22Rv1 (cell line): Measurements from ENCODE around the gene SNAPC5.
"Not testable (repeated sequence)": the region's sequence is repeated elsewhere in the genome, so short reads cannot be mapped to it uniquely, and the experiment has no call there.

Experiments
- ZFX ChIP-seq: fragments of 450-650 bp; IDR thresholded peaks from 2 replicates; pipeline ENCODE4 v1.6.1; 2017; ENCODE audit warnings: antibody characterized with exemption, borderline replicate concordance
- TF ChIP-seq, protein P1 (sequence below): fragments of 450-650 bp; IDR thresholded peaks from 2 replicates; pipeline ENCODE4 v1.5.1; 2017; ENCODE audit warnings: mild to moderate bottlenecking

DNA sequence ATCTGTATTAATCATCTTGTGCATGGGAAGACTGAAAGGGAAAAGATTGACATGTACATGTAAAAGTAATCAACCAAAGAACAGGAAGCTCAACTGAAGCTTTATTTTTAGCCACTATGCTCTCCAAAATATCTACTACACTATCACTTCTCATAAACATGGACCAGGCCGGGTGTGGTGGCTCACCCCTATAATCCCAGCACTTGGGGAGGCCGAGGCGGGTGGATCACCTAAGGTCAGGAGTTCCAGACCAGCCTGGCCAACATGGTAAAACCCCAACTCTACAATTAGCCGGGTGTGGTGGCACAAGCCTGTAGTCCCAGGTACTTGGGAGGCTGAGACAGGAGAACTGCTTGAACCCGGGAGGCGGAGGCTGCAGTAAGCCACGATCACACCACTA is 2.8 kb upstream of the SNAPC5 start:
- TF ChIP-seq, protein P1, sequence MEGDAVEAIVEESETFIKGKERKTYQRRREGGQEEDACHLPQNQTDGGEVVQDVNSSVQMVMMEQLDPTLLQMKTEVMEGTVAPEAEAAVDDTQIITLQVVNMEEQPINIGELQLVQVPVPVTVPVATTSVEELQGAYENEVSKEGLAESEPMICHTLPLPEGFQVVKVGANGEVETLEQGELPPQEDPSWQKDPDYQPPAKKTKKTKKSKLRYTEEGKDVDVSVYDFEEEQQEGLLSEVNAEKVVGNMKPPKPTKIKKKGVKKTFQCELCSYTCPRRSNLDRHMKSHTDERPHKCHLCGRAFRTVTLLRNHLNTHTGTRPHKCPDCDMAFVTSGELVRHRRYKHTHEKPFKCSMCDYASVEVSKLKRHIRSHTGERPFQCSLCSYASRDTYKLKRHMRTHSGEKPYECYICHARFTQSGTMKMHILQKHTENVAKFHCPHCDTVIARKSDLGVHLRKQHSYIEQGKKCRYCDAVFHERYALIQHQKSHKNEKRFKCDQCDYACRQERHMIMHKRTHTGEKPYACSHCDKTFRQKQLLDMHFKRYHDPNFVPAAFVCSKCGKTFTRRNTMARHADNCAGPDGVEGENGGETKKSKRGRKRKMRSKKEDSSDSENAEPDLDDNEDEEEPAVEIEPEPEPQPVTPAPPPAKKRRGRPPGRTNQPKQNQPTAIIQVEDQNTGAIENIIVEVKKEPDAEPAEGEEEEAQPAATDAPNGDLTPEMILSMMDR = not testable (repeated sequence)
- TF ChIP-seq ZFX = not testable (repeated sequence)
